WI38 (cell line): ENCODE measurements around the gene UBAP2L.
"Not testable (repeated sequence)": the region's sequence is repeated elsewhere in the genome, so short reads cannot be mapped to it uniquely, and the experiment has no call there.

Experiments used
- H3K4me3 ChIP-seq: 2 replicates; pipeline ENCODE4 v1.5.1; 2011; ENCODE audit warnings: low read depth, mild to moderate bottlenecking, control low read depth, low read length
- TF ChIP-seq, protein P1 (sequence below): IDR thresholded peaks from 2 replicates; pipeline ENCODE4 v1.5.1; 2012; ENCODE audit warnings: low read depth, mild to moderate bottlenecking, control low read depth, low read length

Gene UBAP2L

DNA sequence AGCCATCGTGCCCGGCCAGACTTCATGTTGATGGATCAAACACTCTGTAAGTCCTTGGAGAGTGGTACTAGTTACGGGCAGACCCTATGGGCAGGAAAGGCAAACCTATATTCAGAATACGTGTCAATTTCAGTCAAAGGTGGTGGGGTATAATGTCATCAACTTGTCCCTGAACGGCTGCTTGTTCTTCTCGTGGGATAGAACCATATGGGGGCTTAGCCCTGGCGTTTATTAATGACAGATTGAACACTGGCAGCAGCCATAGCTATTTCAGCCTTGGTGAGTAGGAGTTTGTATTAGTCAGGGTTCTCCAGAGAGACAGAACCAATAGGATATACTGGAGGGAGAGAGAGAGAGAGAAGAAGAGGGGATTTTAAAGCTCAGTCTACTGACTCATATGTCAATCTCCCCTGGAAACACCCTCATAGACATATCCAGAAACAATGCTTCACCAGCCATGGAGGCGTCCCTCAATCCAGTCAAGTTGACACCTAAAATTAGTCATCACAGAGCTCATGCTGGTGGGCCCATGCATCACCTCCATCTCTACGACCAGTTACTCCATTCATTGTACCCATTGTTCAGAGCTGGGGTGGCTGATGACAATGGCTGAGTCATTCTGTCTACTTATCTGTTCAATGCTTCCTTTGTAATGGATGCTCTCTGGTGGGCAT is 84.0 kb downstream of the UBAP2L start:
- TF ChIP-seq, protein P1, sequence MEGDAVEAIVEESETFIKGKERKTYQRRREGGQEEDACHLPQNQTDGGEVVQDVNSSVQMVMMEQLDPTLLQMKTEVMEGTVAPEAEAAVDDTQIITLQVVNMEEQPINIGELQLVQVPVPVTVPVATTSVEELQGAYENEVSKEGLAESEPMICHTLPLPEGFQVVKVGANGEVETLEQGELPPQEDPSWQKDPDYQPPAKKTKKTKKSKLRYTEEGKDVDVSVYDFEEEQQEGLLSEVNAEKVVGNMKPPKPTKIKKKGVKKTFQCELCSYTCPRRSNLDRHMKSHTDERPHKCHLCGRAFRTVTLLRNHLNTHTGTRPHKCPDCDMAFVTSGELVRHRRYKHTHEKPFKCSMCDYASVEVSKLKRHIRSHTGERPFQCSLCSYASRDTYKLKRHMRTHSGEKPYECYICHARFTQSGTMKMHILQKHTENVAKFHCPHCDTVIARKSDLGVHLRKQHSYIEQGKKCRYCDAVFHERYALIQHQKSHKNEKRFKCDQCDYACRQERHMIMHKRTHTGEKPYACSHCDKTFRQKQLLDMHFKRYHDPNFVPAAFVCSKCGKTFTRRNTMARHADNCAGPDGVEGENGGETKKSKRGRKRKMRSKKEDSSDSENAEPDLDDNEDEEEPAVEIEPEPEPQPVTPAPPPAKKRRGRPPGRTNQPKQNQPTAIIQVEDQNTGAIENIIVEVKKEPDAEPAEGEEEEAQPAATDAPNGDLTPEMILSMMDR = no peak
- no peak overlapping the region for H3K4me3 ChIP-seq

DNA sequence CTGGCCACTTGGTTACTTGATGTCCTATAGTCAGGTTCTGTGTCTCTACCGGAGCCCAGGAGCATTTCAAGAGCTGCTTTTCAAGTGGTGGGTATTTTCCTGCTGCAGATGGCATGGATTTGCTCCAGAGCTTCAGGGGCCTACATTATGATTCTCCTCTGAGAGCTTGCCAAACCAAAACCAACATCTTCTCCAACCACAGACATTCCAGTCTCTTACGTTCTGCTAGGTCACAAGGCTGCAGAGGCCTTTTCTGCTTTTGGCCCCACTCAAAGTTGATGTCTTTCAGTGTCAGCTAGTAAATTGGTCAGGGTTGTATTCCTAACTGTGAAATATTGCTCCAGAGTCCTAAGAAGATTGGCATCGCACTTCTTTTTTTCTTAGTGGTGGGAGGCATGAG is 85.4 kb downstream of the UBAP2L start:
- TF ChIP-seq, protein P1 = no peak
- no peak overlapping the region for H3K4me3 ChIP-seq

DNA sequence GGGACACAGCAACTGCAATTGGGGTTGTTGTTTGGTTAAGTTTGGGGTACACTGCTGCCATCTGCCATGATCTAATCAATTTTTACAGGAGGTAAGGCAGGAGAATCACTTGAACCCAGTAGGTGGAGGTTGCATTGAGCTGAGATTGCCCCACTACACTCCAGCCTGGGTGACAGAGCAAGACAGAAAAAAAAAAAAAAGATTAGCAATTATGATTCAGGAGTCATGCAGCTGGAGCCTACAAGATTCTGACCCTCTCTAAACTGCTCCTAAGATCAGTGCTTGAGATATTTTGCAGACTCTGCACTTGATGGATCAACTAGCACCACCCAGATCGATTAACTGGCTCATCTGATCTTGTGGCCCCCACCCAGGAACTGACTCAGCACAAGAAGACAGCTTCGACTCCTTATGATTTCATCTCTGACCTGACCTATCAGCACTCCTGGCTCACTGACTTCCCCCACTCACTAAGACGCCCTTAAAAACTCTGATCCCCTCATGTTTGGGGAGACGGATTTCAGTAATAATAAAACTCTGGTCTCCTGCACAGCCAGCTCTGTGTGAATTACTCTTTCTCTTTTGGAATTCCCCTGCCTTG is 87.0 kb downstream of the UBAP2L start:
- H3K4me3 ChIP-seq = not testable (repeated sequence)

- not testable (repeated sequence) for H3K4me3 ChIP-seq
Observed at GRCh38 chr1:154309136-154309535, 88.4 kb downstream of the UBAP2L start.

DNA sequence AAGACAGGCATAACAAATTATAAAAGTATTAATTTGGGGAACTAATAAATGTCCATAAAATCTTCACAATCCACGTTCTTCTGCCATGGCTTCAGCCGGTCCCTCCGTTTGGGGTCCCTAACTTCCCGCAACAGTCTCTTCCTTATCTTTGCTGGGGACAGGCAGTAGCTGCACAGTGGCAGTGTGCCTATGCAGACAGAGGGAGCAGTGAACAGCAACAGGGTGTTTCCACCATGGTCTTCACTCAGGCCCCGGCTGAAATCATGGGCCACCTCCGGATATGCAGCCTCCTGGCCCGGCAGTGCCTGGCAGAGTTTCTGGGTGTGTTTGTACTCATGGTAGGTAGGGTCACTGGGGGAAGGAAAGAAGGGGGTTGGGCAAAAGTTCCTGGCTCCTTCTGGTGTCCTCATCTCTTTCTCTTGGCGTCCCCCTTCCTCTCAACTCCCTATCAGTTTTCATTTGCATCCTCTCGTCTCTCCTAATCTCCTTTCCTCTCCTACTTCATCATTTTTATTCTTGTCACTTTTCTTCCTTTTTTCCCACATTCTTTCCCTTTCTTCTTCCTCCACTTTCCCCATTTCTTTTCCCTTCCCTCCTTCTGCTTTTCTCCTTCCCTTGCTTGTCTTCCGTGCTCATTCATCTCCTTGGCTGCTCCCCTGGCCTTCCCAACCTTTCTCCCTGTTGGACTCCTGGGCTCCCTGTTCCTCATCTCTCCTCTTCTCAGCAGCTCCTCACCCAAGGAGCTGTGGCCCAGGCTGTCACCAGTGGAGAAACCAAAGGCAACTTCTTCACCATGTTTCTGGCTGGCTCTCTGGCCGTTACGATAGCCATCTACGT is 91.7 kb downstream of the UBAP2L start:
- not testable (repeated sequence) for H3K4me3 ChIP-seq

DNA sequence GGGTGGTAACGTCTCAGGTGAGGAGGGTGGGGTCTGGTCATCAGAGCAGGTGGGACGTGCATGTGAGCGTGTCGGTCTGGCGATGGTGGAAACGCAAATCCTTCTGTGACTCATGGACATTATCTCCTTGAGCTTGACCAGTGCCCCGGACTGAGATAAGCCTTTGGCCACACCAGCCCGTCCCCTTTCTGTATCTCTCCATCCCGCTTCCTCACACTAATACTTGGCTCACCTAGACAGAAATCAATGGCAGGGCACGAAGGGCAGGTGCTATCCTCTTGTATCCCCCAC is 92.3 kb downstream of the UBAP2L start:
- no peak overlapping the region for H3K4me3 ChIP-seq
- TF ChIP-seq, protein P1 = no peak

- not testable (repeated sequence) for H3K4me3 ChIP-seq
Observed at GRCh38 chr1:154314226-154314625, 93.5 kb downstream of the UBAP2L start.

GRCh38 chr1:154316704-154317103 is 95.9 kb downstream of the UBAP2L start:
- TF ChIP-seq, protein P1 = no peak
- H3K4me3 ChIP-seq = no peak overlapping the region

DNA sequence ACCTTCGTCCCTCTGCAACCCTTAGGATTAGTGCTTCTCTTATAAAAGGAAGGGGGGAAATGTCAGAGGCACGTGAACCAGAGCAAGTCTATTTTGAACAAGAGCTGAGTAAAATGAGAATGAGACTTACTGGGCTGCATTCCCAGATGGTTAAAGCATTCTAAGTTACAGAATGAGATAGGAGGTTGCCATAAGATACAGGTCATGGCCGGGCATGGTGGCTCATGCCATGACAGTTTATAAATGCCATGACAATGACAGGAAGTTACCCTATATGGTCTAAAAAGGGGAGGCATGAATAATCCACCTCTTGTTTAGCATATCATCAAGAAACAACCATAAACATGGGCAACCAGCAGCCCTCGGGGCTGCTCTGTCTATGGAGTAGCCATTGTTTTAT is 97.6 kb downstream of the UBAP2L start:
- TF ChIP-seq, protein P1 = no peak

More for the DNA sequence above, 97.6 kb downstream of the UBAP2L start:
- H3K4me3 ChIP-seq = no peak overlapping the region
